HCT116 (cell line): ENCODE results near the gene DNAJC8. TPM values are rescaled to one million over a fixed set of nuclear protein-coding genes. Genes with fewer than 3 reads are reported as not detected.
A peak's percentile ranks its signal among the peaks of the same experiment; 100 is the strongest.

Source experiments
- ATAC-seq: fragments of 200-7000 bp; cut with Tn5 transposase; 2 replicates; pipeline ENCODE4 v1.9.1; 2020; ENCODE audit warnings: mild to moderate bottlenecking, moderate library complexity
- BruUV-seq: library from RNA; stranded (reverse); fragments of 400-500 nt; replicated peaks from 2 replicates; lab custom pipeline; 2021; lab: Mats Ljungman, UMichigan
- CTCF ChIA-PET: fragments of 300-600 bp; sonication (Branson Sonifier 250); formaldehyde crosslinking; loops from one replicate; lab custom pipeline; 2021; ENCODE audit warnings: antibody characterized with exemption; lab: Charles Lee
- POLR2A ChIA-PET: fragments of 300-600, 350-600 bp; sonication (Branson Sonifier 250); formaldehyde crosslinking; loops from one replicate; lab custom pipeline; 2021; ENCODE audit warnings: antibody characterized with exemption; lab: Charles Lee
- RAD21 ChIA-PET, 2 experiments: fragments of 300-600 bp; sonication (Branson Sonifier 250); formaldehyde crosslinking; loops; one replicate each; lab custom pipeline; 2023; ENCODE audit warnings: low total read pairs in 2 of 2; ENCODE audit not compliant: uncharacterized antibody in 2 of 2, unreplicated experiment in 2 of 2, low non-redundant PET in 1 of 2; lab: Charles Lee
- DNase-seq: peaks from one replicate; pipeline ENCODE4 v3.0.0-alpha.2; 2010; ENCODE audit warnings: low read depth, low spot score
- H2AFZ ChIP-seq: fragments of 200-600 bp; shearing (Covaris generic), sonication (generic); 2 replicates; pipeline ENCODE4 v1.6.1; 2017; ENCODE audit warnings: low read depth, mixed run types, mixed read lengths, antibody characterized with exemption, low read length; ENCODE audit not compliant: poor library complexity, severe bottlenecking
- H3K27ac ChIP-seq: 2 replicates; pipeline ENCODE4 v1.5.1; 2012; ENCODE audit warnings: low read depth, low read length
- H3K27me3 ChIP-seq: fragments of 200-600 bp; sonication (generic); 2 replicates; pipeline ENCODE4 v1.6.1; 2016; ENCODE audit warnings: mixed run types, low read length, mixed read lengths; ENCODE audit not compliant: insufficient read depth
- H3K36me3 ChIP-seq, 2 experiments: fragments of 200-500 bp in 1 of 2; fragments of 200-600 bp in 1 of 2; sonication (Bioruptor generic) in 1 of 2; sonication (generic) in 1 of 2; 2 replicates each; pipeline versions ENCODE4 v1.5.1 to v1.6.1; 2014 to 2016; ENCODE audit warnings: low read length in 2 of 2, inconsistent platforms in 1 of 2, mixed read lengths in 1 of 2, mixed run types in 1 of 2; ENCODE audit not compliant: insufficient read depth in 2 of 2, control insufficient read depth in 1 of 2
- H3K4me1 ChIP-seq, 2 experiments: fragments of 200-600 bp in 1 of 2; sonication (generic) in 1 of 2; 2 replicates each; pipeline versions ENCODE4 v1.5.1 to v1.6.1; 2012 to 2017; ENCODE audit warnings: low read length in 2 of 2, inconsistent platforms in 1 of 2, mild to moderate bottlenecking in 1 of 2, mixed read lengths in 1 of 2, mixed run types in 1 of 2, moderate library complexity in 1 of 2; ENCODE audit not compliant: insufficient read depth in 2 of 2, control insufficient read depth in 1 of 2
- H3K4me2 ChIP-seq: fragments of 200-600 bp; sonication (generic); 2 replicates; pipeline ENCODE4 v1.6.1; 2017; ENCODE audit warnings: mixed run types, low read length, mixed read lengths
- H3K4me3 ChIP-seq, 2 experiments: fragments of 200-600 bp in 1 of 2; sonication (generic) in 1 of 2; replicated peaks in 1 of 2; 2 replicates each; pipeline ENCODE4 v1.5.1; 2011 to 2016; ENCODE audit warnings: low read length in 2 of 2, control low read depth in 1 of 2, low read depth in 1 of 2, mild to moderate bottlenecking in 1 of 2, mixed read lengths in 1 of 2, mixed run types in 1 of 2
- H3K79me2 ChIP-seq: fragments of 200-600 bp; sonication (generic); 2 replicates; pipeline ENCODE4 v1.6.1; 2017; ENCODE audit warnings: mild to moderate bottlenecking, mixed run types, low read length, moderate library complexity, mixed read lengths; ENCODE audit not compliant: insufficient read depth
- H3K9ac ChIP-seq: fragments of 200-600 bp; sonication (generic); 2 replicates; pipeline ENCODE4 v1.6.1; 2016; ENCODE audit warnings: low read length, mixed read lengths
- H3K9me2 ChIP-seq: fragments of 200-600 bp; sonication (generic), shearing (Covaris generic); 2 replicates; pipeline ENCODE4 v1.6.1; 2017; ENCODE audit warnings: mixed run types, mild to moderate bottlenecking, moderate library complexity; ENCODE audit not compliant: insufficient read depth
- H3K9me3 ChIP-seq, 2 experiments: fragments of 200-500 bp in 1 of 2; fragments of 200-600 bp in 1 of 2; sonication (Bioruptor generic) in 1 of 2; sonication (generic) in 1 of 2; 2 replicates each; pipeline ENCODE4 v1.6.1; 2014 to 2017; ENCODE audit warnings: low read length in 2 of 2, mixed read lengths in 2 of 2, inconsistent platforms in 1 of 2, low read depth in 1 of 2, mild to moderate bottlenecking in 1 of 2, mixed run types in 1 of 2, moderate library complexity in 1 of 2; ENCODE audit not compliant: control insufficient read depth in 1 of 2, insufficient read depth in 1 of 2
- H4K20me1 ChIP-seq: fragments of 200-600 bp; sonication (generic), shearing (Covaris generic); 2 replicates; pipeline ENCODE4 v1.6.1; 2017; ENCODE audit warnings: mixed run types, mild to moderate bottlenecking, moderate library complexity; ENCODE audit not compliant: insufficient read depth
- ATF3 ChIP-seq: IDR thresholded peaks from 2 replicates; pipeline ENCODE4 v1.6.1; 2012
- CBX3 ChIP-seq: IDR thresholded peaks from 2 replicates; pipeline ENCODE4 v1.6.1; 2012; ENCODE audit warnings: low read depth
- CEBPB ChIP-seq: IDR thresholded peaks from 2 replicates; pipeline ENCODE4 v1.6.1; 2012; ENCODE audit warnings: low read depth
- CTCF ChIP-seq, 3 experiments: fragments of 200-600 bp in 1 of 3; sonication (generic) in 1 of 3; IDR thresholded peaks in 2 of 3; conservative IDR thresholded peaks in 1 of 3; 2 replicates each; pipeline ENCODE4 v1.5.1; 2012 to 2017; ENCODE audit warnings: low read depth in 2 of 3, low read length in 2 of 3, antibody characterized with exemption in 1 of 3, borderline replicate concordance in 1 of 3, control low read depth in 1 of 3, mild to moderate bottlenecking in 1 of 3, mixed read lengths in 1 of 3, mixed run types in 1 of 3, moderate library complexity in 1 of 3; ENCODE audit not compliant: insufficient read depth in 1 of 3
- ELF1 ChIP-seq: IDR thresholded peaks from 2 replicates; pipeline ENCODE4 v1.6.1; 2012; ENCODE audit warnings: low read depth, borderline replicate concordance
- EZH2 ChIP-seq: fragments of 200-600 bp; sonication (generic); IDR thresholded peaks from 2 replicates; pipeline ENCODE4 v1.6.1; 2017; ENCODE audit warnings: antibody characterized with exemption, mixed run types
- EZH2phosphoT487 ChIP-seq: fragments of 200-600 bp; IDR thresholded peaks from 2 replicates; pipeline ENCODE4 v1.6.1; 2018; ENCODE audit warnings: antibody characterized with exemption, borderline replicate concordance
- JUND ChIP-seq: IDR thresholded peaks from 2 replicates; pipeline ENCODE4 v1.6.1; 2012
- POLR2A ChIP-seq: IDR thresholded peaks from 2 replicates; pipeline ENCODE4 v1.7.0; 2011; ENCODE audit warnings: borderline replicate concordance; ENCODE audit not compliant: insufficient read depth, insufficient read length; ENCODE audit errors: extremely low read depth
- POLR2AphosphoS5 ChIP-seq: IDR thresholded peaks from 2 replicates; pipeline ENCODE4 v1.6.1; 2011; ENCODE audit warnings: mild to moderate bottlenecking, low read depth, low read length, moderate library complexity
- SP1 ChIP-seq: IDR thresholded peaks from 2 replicates; pipeline ENCODE4 v1.6.1; 2012; ENCODE audit warnings: low read depth
- YY1 ChIP-seq: IDR thresholded peaks from 2 replicates; pipeline ENCODE4 v1.6.1; 2011; ENCODE audit warnings: low read length, low read depth, moderate library complexity, mild to moderate bottlenecking; ENCODE audit not compliant: insufficient replicate concordance; ENCODE audit errors: extremely low read depth
- ZBTB33 ChIP-seq: IDR thresholded peaks from 2 replicates; pipeline ENCODE4 v1.6.1; 2011; ENCODE audit warnings: mild to moderate bottlenecking, low read length, moderate library complexity; ENCODE audit not compliant: insufficient replicate concordance; ENCODE audit errors: extremely low read depth
- ZFX ChIP-seq: fragments of 450-650 bp; IDR thresholded peaks from 2 replicates; pipeline ENCODE4 v1.6.1; 2017
- ZNF274 ChIP-seq: fragments of 200-500 bp; sonication (Bioruptor generic); IDR thresholded peaks from 2 replicates; pipeline ENCODE4 v1.6.1; 2014; ENCODE audit warnings: mild to moderate bottlenecking, low read depth, low read length, inconsistent platforms
- intact Hi-C: fragments of 100-400 bp; cut with micrococcal nuclease; formaldehyde crosslinking; loops from 2 replicates; pipeline ENCODE4 v1.10.0; 2022
- total RNA-seq: library from RNA; stranded (reverse); gene quantifications from one replicate; pipeline ENCODE4 v1.2.1, GENCODE V29; 2021; ENCODE audit not compliant: unreplicated experiment

DNAJC8 gene
- total RNA-seq, 1 experiment from 2014 or later, result 102 TPM

GRCh38 chr1:28246427-28246832, 13.6 kb upstream of the DNAJC8 start:
- Histone ChIP-seq H3K9ac (peak overlapping the region; percentile 57), H3K4me3 (peak overlapping the region; percentile 52 to 56), H3K27ac (peak overlapping the region; percentile 30), H3K4me2 (peak overlapping the region; percentile 84), H4K20me1 (no peaks in the 10 kb centered on the region), H3K4me1 (peaks cover 33 to 35% of the 10 kb centered on the region in 2 experiments), H3K27me3 (no peaks in the 10 kb centered on the region), H2AFZ (no peak overlapping the region), H3K36me3 (no peaks in the 10 kb centered on the region), H3K79me2 (no peaks in the 10 kb centered on the region), H3K9me2 (no peaks in the 10 kb centered on the region), H3K9me3 (no peaks in the 10 kb centered on the region)
- ATAC-seq, result no peak
- intact Hi-C loops, result loop anchor here (5.0 kb wide), 2 partner anchors 106 to 261 kb away; partner anchors contain the start of gene RCC1
- ChIA-PET CTCF (interaction anchor here (1.1 kb wide), 1 partner anchor 11 kb away, joined by 4 read pairs; the partner anchor contains the start of gene ATP5IF1), RAD21 (interaction anchor here in 1 of 2 experiments (0.6 kb wide), 1 partner anchor 11 kb away, joined by 3 read pairs; no protein-coding TSS in a partner anchor), POLR2A (interaction anchor here (5.4 kb wide), 1 partner anchor 10 kb away, joined by 61 read pairs; the partner anchor contains the start of gene ATP5IF1)
- peak; percentile 74 for TF ChIP-seq CEBPB
- no peak for TF ChIP-seq JUND
- BruUV-seq, result TSS peak; percentile 83
- DNase-seq, result no peak

- Histone ChIP-seq H3K27ac (no peak overlapping the region), H3K27me3 (no peaks in the 10 kb centered on the region), H3K4me2 (no peak overlapping the region), H3K9ac (no peak overlapping the region), H3K4me3 (no peak overlapping the region), H3K4me1 (peaks cover 22 to 25% of the 10 kb centered on the region in 2 experiments), H3K79me2 (no peaks in the 10 kb centered on the region), H3K9me3 (no peaks in the 10 kb centered on the region), H3K36me3 (no peaks in the 10 kb centered on the region), H3K9me2 (no peaks in the 10 kb centered on the region), H4K20me1 (no peaks in the 10 kb centered on the region), H2AFZ (no peak overlapping the region)
- ChIA-PET RAD21 (no interaction called here), POLR2A (interaction anchor here (0.9 kb wide), 1 partner anchor 9 kb away, joined by 3 read pairs; the partner anchor contains the start of gene ATP5IF1), CTCF (no interaction called here)
- intact Hi-C loops, result loop anchor here (5.0 kb wide), 2 partner anchors 108 to 263 kb away; partner anchors contain the start of gene RCC1
- ATAC-seq (no peak), DNase-seq (no peak)
- BruUV-seq, result no TSS peak
- TF ChIP-seq CTCF (IDR thresholded peaks at IDR 0.05 in 2 of 3, conservative IDR thresholded peaks at IDR 0.05 in 1 of 3; ENCODE audit: borderline replicate concordance in 1 of 3, insufficient read depth in 1 of 3, low read depth in 2 of 3, low read length in 2 of 3) (no peak), ZFX (no peak), EZH2phosphoT487 (no peak), CEBPB (no peak), CBX3 (no peak), POLR2AphosphoS5 (no peak), ZBTB33 (no peak), YY1 (no peak), ATF3 (no peak), JUND (no peak), POLR2A (no peak), ELF1 (no peak), ZNF274 (no peak), EZH2 (no peak), SP1 (no peak)
Observed at GRCh38 chr1:28244549-28245251, 11.9 kb upstream of the DNAJC8 start.
